Fibroblast of gingiva (primary cell): ENCODE results near the gene ANAPC2.

Experiments used
- DNase-seq: peaks from one replicate; pipeline ENCODE4 v3.0.0-alpha.2; 2011; ENCODE audit warnings: low read depth

The ANAPC2 gene

GRCh38 chr9:137188490-137189296, at the start of gene ANAPC2, which contains the start of gene SSNA1:
Gene ANAPC2 (minus strand): TSS chr9:137188560. CDS start chr9:137188532, 28 bp downstream.
Gene SSNA1 (plus strand): TSS chr9:137188676. CDS start chr9:137188727, 51 bp downstream.
- DNase-seq, result peak; percentile 94

DNA sequence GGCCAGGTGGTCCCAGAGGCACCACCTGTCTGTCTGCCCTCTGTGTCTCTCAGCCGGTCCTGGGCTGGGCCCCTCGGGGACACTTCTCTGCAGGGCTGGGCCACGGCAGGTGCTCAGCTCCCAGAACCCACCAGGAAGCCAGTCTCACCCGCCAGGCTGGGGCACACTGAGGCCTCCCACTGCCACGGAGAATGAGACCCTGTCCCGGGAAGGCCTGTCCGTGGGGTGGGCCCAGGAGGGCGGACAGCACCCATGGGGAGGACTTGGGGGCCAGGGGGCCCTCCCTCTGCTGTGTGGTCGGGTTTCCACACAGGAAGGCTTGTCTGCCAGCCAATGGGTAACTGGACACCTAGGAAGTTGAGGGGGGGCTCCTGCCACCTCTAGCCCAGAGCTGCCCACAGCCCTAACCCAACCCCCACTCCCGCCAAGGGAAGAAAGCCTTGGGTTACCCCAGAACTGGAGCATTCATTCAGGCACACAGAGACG, 48.6 kb upstream of the ANAPC2 start:
- no peak for DNase-seq

DNA sequence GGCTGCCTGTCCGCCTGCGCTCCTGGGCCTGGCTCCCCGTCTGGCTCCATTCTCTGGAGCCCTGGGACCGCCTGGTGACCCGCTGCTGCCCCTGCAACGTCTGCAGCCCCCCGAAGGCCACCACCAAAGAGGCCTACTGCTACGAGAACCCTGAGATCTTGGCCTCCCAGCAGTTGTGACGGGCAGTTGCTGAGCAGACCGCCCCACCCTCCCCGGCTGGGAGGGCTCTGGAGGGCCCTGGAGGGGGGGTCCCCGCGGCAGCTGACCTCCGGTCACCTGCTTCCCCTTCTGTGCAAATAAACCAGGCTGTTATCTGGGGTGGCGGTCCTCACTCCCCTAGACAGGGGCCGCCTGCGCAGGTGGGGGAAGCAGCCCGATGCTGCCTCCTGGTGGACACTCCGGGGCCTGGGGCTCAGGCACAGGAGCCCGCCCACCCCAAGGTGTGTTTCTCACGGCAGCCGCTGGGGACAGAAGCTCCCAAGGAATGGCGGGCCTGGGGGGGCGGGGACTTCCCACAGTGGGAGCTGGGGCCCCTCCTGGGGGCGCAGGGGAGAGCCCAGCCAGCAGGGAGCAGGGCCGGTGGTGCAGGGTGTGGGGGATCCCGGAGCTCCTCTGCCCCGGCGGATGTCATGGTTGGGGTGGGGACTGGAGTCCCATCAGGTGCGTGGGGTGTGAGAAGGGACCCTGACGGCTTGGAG, 48.0 kb upstream of the ANAPC2 start:
- peak; percentile 39 for DNase-seq

DNA sequence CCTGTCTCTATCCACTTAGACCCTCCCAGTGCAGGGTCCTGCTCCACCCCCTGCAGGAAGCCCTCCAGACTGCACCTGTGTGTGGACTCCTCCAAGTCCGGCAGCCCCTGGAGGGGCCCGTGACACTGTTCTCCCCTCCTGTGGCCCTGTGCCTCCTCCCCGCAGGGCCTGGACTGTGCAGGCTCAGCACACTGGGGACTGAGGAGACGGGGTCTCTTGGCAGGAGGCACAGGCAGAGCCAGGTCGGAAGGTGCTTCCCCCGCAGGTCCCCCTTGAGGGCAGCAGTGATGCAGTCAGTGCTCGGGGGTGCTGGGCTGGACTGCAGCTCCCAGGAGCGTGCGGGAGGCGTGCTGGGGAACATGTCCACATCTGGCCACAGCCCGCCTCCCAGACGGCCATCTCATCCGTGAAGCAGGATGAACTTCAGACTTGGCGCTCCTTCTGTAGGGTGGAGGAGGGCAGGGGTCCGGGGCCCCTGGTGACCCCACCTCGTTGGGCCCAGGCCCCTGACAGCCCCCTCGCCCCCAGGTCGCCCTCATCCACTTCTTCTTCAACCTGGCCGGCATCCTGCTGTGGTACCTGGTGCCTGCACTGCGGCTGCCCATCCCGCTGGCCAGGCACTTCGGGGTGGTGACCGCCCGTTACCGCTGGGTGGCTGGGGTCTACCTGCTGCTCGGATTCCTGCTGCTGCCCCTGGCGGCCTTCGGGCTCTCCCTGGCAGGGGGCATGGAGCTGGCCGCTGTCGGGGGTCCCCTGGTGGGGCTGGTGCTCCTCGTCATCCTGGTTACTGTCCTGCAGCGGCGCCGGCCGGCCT, 47.3 kb upstream of the ANAPC2 start:
- DNase-seq, result no peak

DNA sequence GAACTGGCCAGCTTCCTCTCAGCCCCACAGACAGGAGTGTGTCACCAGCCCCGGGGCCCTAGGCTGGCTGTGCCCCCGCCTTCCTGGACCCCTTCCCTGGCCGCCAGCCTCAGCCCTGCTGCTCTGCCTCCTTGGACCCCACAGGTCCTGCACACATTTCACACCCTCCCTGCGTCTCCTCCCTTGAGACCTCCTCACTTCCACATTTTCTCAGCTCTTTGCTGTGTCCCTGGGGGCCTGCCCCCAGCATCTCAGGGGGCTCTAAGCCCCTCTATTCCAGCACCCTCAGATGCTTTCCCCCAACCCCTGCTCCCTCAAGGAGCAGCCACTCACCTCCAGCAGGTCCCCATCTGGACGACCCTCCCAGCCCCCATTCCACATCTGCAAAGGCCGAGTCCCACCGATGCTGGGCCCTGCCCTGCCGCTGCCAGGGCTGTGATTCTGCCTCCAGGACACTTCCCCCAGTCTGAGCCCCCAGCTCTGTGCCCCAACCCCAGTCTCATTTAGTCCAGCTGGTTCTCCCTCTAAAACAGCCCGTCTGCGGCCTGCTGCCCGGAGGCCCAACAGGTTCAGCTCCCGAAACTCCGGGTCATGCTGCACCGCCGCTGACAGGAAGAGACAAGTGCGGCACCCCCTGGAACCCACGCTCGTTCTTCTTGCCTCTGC, 46.5 kb upstream of the ANAPC2 start:
- no peak for DNase-seq

GRCh38 chr9:137234055-137234697, 45.8 kb upstream of the ANAPC2 start:
- no peak for DNase-seq

DNA sequence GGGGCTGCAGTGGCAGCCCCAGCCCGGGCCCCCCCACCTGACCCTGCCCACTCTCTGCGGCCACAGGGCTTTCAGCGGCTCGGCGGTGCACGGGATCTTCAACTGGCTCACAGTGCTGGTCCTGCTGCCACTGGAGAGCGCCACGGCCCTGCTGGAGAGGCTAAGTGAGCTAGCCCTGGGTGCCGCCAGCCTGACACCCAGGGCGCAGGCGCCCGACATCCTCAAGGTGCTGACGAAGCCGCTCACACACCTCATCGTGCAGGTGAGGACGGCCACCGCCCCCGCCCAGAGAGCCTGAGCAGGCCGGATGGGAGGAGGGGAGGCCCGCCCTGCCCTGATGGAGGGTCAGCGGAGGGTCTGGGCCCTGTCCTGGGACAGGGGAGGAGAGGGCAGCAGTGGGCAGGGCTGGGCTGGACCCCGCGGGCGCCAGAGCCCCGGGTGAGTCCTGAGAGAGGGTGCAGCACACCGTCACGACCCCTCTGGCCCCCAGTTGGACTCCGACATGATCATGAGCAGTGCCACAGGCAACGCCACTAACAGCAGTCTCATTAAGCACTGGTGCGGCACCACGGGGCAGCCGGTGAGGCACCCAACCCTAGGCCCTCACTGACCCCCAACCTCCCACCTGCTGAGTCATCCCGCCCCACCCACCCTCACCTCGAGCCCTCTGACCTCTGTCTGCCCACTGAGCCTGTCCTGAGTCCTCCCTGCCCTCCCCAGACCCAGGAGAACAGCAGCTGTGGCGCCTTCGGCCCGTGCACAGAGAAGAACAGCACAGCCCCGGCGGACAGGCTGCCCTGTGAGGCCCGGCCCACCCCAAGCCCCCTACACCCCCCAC, 45.0 kb upstream of the ANAPC2 start:
- no peak for DNase-seq

DNA sequence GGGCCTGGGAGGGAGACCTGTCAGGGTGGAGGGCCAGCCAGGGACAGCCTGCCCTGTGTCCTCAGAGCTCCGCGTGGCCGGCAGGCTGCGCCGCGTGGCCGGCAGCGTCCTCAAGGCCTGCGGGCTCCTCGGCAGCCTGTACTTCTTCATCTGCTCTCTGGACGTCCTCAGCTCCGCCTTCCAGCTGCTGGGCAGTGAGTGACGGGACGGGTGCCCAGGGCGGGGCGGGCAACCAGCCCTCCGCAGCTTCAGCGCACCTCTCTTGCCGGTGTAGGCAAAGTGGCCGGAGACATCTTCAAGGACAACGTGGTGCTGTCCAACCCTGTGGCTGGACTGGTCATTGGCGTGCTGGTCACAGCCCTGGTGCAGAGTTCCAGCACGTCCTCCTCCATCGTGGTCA, 44.1 kb upstream of the ANAPC2 start:
- no peak for DNase-seq

DNA sequence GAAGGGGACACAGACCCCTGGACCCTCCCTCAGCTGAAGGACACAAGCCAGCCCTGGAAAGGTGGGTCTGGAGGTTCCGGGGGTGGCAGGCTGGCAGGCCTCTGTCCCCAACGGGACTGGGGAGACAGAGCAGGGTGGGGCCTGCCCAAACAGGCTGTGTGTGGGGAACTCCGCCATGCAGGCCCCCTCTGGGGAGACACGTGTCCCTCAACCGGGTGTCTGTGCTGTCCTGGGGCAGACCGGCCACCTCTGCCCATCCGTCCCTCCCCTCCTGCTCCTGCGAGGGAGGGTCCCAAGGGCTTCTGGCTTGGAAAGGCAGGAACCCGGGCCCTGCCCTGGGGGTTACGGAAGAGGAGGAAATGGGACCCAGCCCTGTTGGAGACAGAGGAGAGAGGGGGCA, 43.7 kb upstream of the ANAPC2 start:
- DNase-seq, result no peak

- no peak for DNase-seq
Observed at GRCh38 chr9:137231372-137232039, 43.1 kb upstream of the ANAPC2 start.

- DNase-seq, result no peak
Observed at GRCh38 chr9:137230705-137231371, 42.5 kb upstream of the ANAPC2 start, which contains the start of gene SLC34A3. Gene SLC34A3 (plus strand): TSS chr9:137230901. CDS start chr9:137231703, 802 bp downstream.

- DNase-seq, result no peak
Observed at GRCh38 chr9:137229903-137230704, 41.7 kb upstream of the ANAPC2 start.

GRCh38 chr9:137228968-137229896, 40.9 kb upstream of the ANAPC2 start:
- DNase-seq, result no peak

- DNase-seq, result no peak
Observed at GRCh38 chr9:137228506-137228967, 40.2 kb upstream of the ANAPC2 start.

- no peak for DNase-seq
Observed at GRCh38 chr9:137227853-137228505, 39.6 kb upstream of the ANAPC2 start.
